ENCODE results near the gene SLC13A2.

- TF ChIP-seq CTCF (conservative IDR thresholded peaks at IDR 0.05; ENCODE audit: low read depth, low read length) (no peak), EZH2 (IDR thresholded peaks at IDR 0.05; ENCODE audit: borderline replicate concordance, low read depth, low read length, poor library complexity, severe bottlenecking) (no peak)
Measured at GRCh38 chr17:28519236-28519635, 45.8 kb downstream of the SLC13A2 start.

Measured in A673 (cell line).